ENCODE data around the gene POMGNT1.

Gene POMGNT1

GRCh38 chr1:46153228-46153627 lies 45.0 kb downstream of the POMGNT1 start:
- DNase-seq, result no peak

GRCh38 chr1:46152016-46152415 lies 46.2 kb downstream of the POMGNT1 start:
- DNase-seq, result no peak

- DNase-seq, result no peak
Measured at GRCh38 chr1:46150085-46150484, 48.1 kb downstream of the POMGNT1 start.

GRCh38 chr1:46148318-46148717 lies 49.9 kb downstream of the POMGNT1 start:
- no peak for DNase-seq
